Thyroid gland (tissue), 4 donors: ENCODE results near the gene SMIM29.

Experiments used
- CTCF ChIP-seq, 6 experiments: fragments of 200-600 bp in 3 of 6; fragments of 450-650 bp in 3 of 6; sonication (generic) in 3 of 6; IDR thresholded peaks; one replicate each; pipeline ENCODE4 v1.5.1; 2016 to 2019; ENCODE audit warnings: antibody characterized with exemption in 6 of 6, mild to moderate bottlenecking in 2 of 6, inconsistent platforms in 1 of 6, moderate library complexity in 1 of 6
- POLR2A ChIP-seq, 2 donors: fragments of 450-650 bp; IDR thresholded peaks; one replicate each; pipeline ENCODE4 v1.6.1; 2017; ENCODE audit warnings: antibody characterized with exemption in 2 of 2, mild to moderate bottlenecking in 2 of 2, moderate library complexity in 1 of 2

- TF ChIP-seq CTCF (IDR thresholded peaks at IDR 0.05) (no peak), POLR2A (IDR thresholded peaks at IDR 0.05) (no peak)
These were observed 30.1 kb downstream of the SMIM29 start for GRCh38 chr6:34218691-34219090.
